ENCODE data around the gene ELFN2. TPM values are rescaled to one million over a fixed set of nuclear protein-coding genes. Genes with fewer than 3 reads are reported as not detected.

The ELFN2 gene
- total and polyA plus RNA-seq, 2 donors (not counting 3 experiments of a cell fraction or from before 2014, with no cell fraction given) = 0.41 to 1.3 TPM

DNA sequence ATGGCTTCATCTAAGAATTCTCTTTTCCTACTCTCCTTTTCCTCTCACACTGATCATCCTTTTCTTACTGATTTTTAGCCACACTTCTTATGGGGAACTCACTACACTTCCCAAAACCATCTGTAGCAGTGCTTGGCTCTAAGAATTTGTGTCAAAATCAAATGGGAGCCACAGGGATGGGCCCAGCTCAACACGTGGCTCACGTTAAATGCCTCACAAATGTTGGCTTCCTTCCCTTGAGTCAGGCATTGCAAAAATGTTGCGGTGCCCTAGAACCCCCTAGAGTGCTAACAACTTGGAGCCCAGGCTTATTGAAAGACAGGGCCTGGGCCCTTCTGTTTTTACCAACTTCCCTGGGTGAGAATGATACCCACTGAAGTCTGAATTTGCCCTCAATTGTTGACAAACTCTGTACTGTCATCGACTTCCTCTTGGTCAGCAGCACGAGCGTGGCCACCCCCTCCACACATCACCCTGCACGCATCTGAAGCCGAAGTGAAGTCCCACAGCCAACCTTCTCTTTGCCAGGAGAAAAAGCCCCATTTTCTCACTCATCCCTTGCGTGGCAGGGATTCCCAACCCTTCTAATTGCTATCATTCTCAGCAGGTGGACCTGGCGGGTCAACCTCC is 69.7 kb downstream of the ELFN2 start:
- peaks cover 0 to 11% of the 10 kb centered on the region in 2 experiments for H3K27me3 ChIP-seq (ENCODE audit: control insufficient read depth in 2 of 2, insufficient read depth in 2 of 2, low read length in 2 of 2)
- BruUV-seq (replicated peaks) = no TSS peak
- DNase-seq (ENCODE audit: low read depth, low spot score) = no peak
- no peak overlapping the region for H2AFZ ChIP-seq (ENCODE audit: low read depth, low read length)
- H4K20me1 ChIP-seq (replicated peaks; ENCODE audit: control insufficient read depth, extremely low read depth, insufficient read depth, low read length) = no peaks in the 10 kb centered on the region
- H3K4me1 ChIP-seq (ENCODE audit: control insufficient read depth, extremely low read depth, insufficient read depth, low read length) = no peaks in the 10 kb centered on the region
- H3K79me2 ChIP-seq (ENCODE audit: control insufficient read depth, insufficient read depth, low read length) = no peaks in the 10 kb centered on the region
- no peak overlapping the region for H3K9ac ChIP-seq (replicated peaks; ENCODE audit: extremely low read depth, insufficient read depth, low read length)
- H3K9me3 ChIP-seq (replicated peaks; ENCODE audit: control insufficient read depth, insufficient read depth, low read length) = no peaks in the 10 kb centered on the region
- H3K36me3 ChIP-seq (ENCODE audit: control insufficient read depth in 2 of 2, extremely low read depth in 1 of 2, insufficient read depth in 2 of 2, low read length in 2 of 2) = no peaks in the 10 kb centered on the region
- intact Hi-C loops (cut with micrococcal nuclease) = no loop called here
- POLR2A ChIA-PET = no interaction called here
- FAIRE-seq = no peak
- TF ChIP-seq JUN (IDR thresholded peaks at IDR 0.05; ENCODE audit: borderline replicate concordance, insufficient read depth, insufficient read length, low read depth) = no peak
- TF ChIP-seq MYC (IDR thresholded peaks at IDR 0.05; ENCODE audit: low read depth, low read length) = no peak
- TF ChIP-seq EZH2 (IDR thresholded peaks at IDR 0.05; ENCODE audit: borderline replicate concordance, low read depth, low read length, severe bottlenecking) = no peak
- TF ChIP-seq POLR2A (IDR thresholded peaks at IDR 0.05; ENCODE audit: low read depth, low read length) = no peak
- TF ChIP-seq, protein P1, sequence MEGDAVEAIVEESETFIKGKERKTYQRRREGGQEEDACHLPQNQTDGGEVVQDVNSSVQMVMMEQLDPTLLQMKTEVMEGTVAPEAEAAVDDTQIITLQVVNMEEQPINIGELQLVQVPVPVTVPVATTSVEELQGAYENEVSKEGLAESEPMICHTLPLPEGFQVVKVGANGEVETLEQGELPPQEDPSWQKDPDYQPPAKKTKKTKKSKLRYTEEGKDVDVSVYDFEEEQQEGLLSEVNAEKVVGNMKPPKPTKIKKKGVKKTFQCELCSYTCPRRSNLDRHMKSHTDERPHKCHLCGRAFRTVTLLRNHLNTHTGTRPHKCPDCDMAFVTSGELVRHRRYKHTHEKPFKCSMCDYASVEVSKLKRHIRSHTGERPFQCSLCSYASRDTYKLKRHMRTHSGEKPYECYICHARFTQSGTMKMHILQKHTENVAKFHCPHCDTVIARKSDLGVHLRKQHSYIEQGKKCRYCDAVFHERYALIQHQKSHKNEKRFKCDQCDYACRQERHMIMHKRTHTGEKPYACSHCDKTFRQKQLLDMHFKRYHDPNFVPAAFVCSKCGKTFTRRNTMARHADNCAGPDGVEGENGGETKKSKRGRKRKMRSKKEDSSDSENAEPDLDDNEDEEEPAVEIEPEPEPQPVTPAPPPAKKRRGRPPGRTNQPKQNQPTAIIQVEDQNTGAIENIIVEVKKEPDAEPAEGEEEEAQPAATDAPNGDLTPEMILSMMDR (IDR thresholded peaks at IDR 0.05; ENCODE audit: extremely low read depth in 1 of 2, insufficient read depth in 1 of 2, low read depth in 1 of 2, low read length in 2 of 2) = no peak
- TF ChIP-seq, protein P2, sequence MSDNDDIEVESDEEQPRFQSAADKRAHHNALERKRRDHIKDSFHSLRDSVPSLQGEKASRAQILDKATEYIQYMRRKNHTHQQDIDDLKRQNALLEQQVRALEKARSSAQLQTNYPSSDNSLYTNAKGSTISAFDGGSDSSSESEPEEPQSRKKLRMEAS (IDR thresholded peaks at IDR 0.05; ENCODE audit: insufficient read depth, insufficient read length) = no peak
- no peak for TF ChIP-seq GATA2 (IDR thresholded peaks at IDR 0.05; ENCODE audit: insufficient read depth, insufficient read length, low read depth, low read length)
- TF ChIP-seq FOS (IDR thresholded peaks at IDR 0.05; ENCODE audit: borderline replicate concordance, insufficient read depth, low read length) = no peak
- H3K4me3 ChIP-seq (replicated peaks in 1 of 3; ENCODE audit: insufficient read depth in 1 of 3, low read depth in 1 of 3, low read length in 3 of 3) = no peak overlapping the region
- no peak overlapping the region for H3K27ac ChIP-seq (ENCODE audit: insufficient read depth, low read depth, low read length)
- dilution Hi-C loops (cut with MboI; ENCODE audit: extremely low pct_ligation_motif_present, low sequenced_read_pairs) = no loop called here
- H3K9me1 ChIP-seq (replicated peaks; ENCODE audit: control insufficient read depth, extremely low read depth, insufficient read depth, low read length) = no peaks in the 10 kb centered on the region
- no peak overlapping the region for H3K4me2 ChIP-seq (ENCODE audit: insufficient read depth, low read length)
- CTCF ChIA-PET = no interaction called here

Data from endothelial cell of umbilical vein (primary cell).